ENCODE measurements around the gene USP32.

Gene USP32

DNA sequence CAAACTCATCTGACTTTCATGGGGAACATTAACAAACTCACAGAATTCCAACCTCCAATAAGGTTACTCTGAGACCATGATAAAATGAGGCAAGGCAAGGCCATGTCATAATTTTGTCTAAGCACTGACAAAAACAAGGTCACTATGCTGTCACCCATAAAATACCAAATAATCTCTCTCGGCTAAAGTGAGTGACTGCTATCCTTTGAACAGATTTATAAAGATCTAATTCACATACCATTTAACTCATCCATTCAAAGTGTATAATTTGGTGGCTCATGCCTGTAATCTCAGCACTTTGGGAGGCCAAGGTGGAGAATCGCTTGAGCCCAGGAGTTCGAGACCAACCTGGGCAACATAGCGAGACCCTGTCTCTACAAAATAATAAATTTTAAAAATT, 262.8 kb downstream of the USP32 start:
- DNase-seq, result no peak
